GM23338 (cell line): ENCODE results near the gene ZFP36L1. TPM values are rescaled to one million over a fixed set of nuclear protein-coding genes. Genes with fewer than 3 reads are reported as not detected.

Experiments used
- ATAC-seq: fragments of 200-7000 bp; cut with Tn5 transposase; 3 replicates; pipeline ENCODE4 v1.9.1; 2020
- DNase-seq: peaks from one replicate; pipeline ENCODE4 v3.0.0-alpha.2; 2015; ENCODE audit warnings: low spot score
- H2AFZ ChIP-seq: fragments of 200-600 bp; sonication (generic); 2 replicates; pipeline ENCODE4 v1.8.0; 2016; ENCODE audit warnings: antibody characterized with exemption, mild to moderate bottlenecking, moderate library complexity
- H3F3A ChIP-seq: fragments of 200-600 bp; sonication (generic); replicated peaks from 2 replicates; pipeline ENCODE4 v1.8.0; 2017; ENCODE audit warnings: antibody characterized with exemption, mixed run types, low read depth
- H3K27ac ChIP-seq: fragments of 200-600 bp; sonication (generic); 2 replicates; pipeline ENCODE4 v1.6.1; 2016; ENCODE audit warnings: low read depth
- H3K27me3 ChIP-seq: fragments of 200-600 bp; sonication (generic); 2 replicates; pipeline ENCODE4 v1.8.0; 2016; ENCODE audit warnings: mild to moderate bottlenecking, mixed run types, moderate library complexity; ENCODE audit not compliant: insufficient read depth
- H3K36me3 ChIP-seq: fragments of 200-600 bp; sonication (generic); 2 replicates; pipeline ENCODE4 v1.8.0; 2016; ENCODE audit warnings: mild to moderate bottlenecking; ENCODE audit not compliant: insufficient read depth
- H3K4me1 ChIP-seq: fragments of 200-600 bp; sonication (generic); 2 replicates; pipeline ENCODE4 v1.8.0; 2016; ENCODE audit warnings: mild to moderate bottlenecking, moderate library complexity; ENCODE audit not compliant: insufficient read depth
- H3K4me2 ChIP-seq: fragments of 200-600 bp; sonication (generic); 2 replicates; pipeline ENCODE4 v1.7.1; 2017; ENCODE audit warnings: mixed run types
- H3K4me3 ChIP-seq: fragments of 200-600 bp; sonication (generic); 2 replicates; pipeline ENCODE4 v1.6.1; 2016; ENCODE audit warnings: mixed run types
- H3K79me2 ChIP-seq: fragments of 200-600 bp; sonication (generic); replicated peaks from 2 replicates; pipeline ENCODE4 v1.8.0; 2017; ENCODE audit warnings: mild to moderate bottlenecking; ENCODE audit not compliant: insufficient read depth
- H3K9me2 ChIP-seq: fragments of 200-600 bp; sonication (generic); 2 replicates; pipeline ENCODE4 v1.8.0; 2017; ENCODE audit not compliant: insufficient read depth
- H4K20me1 ChIP-seq: fragments of 200-600 bp; sonication (generic); replicated peaks from 2 replicates; pipeline ENCODE4 v1.8.0; 2017; ENCODE audit warnings: mild to moderate bottlenecking; ENCODE audit not compliant: insufficient read depth
- H3K27ac Mint-ChIP-seq: 2 replicates; pipeline ENCODE4 v1.8.0; 2020; ENCODE audit warnings: inconsistent platforms, mild to moderate bottlenecking, moderate library complexity, mixed read lengths
- H3K27me3 Mint-ChIP-seq: 3 replicates; pipeline ENCODE4 v1.8.0; 2022; ENCODE audit warnings: low read depth, mild to moderate bottlenecking, moderate library complexity, mixed read lengths, inconsistent platforms; ENCODE audit not compliant: insufficient read depth, poor library complexity
- H3K36me3 Mint-ChIP-seq: 3 replicates; pipeline ENCODE4 v1.8.0; 2021; ENCODE audit warnings: low read depth, mild to moderate bottlenecking, inconsistent platforms, moderate library complexity, mixed read lengths
- H3K4me1 Mint-ChIP-seq: 3 replicates; pipeline ENCODE4 v1.8.0; 2020; ENCODE audit warnings: mild to moderate bottlenecking, inconsistent platforms, mixed read lengths
- H3K4me3 Mint-ChIP-seq: 3 replicates; pipeline ENCODE4 v1.8.0; 2021; ENCODE audit warnings: moderate library complexity, mild to moderate bottlenecking, inconsistent platforms, mixed read lengths
- H3K9me3 Mint-ChIP-seq: 3 replicates; pipeline ENCODE4 v1.8.0; 2020; ENCODE audit warnings: moderate library complexity, mild to moderate bottlenecking, inconsistent platforms, mixed read lengths
- CREB1 ChIP-seq: fragments of 250-450 bp; sonication (Bioruptor Pico); IDR thresholded peaks from 2 replicates; pipeline ENCODE4 v1.5.0; 2020; ENCODE audit warnings: low read depth, mild to moderate bottlenecking, moderate library complexity
- EZH2phosphoT487 ChIP-seq: fragments of 200-600 bp; sonication (generic); IDR thresholded peaks from one replicate; pipeline ENCODE4 v1.8.1; 2018; ENCODE audit warnings: antibody characterized with exemption; ENCODE audit not compliant: unreplicated experiment
- NANOG ChIP-seq: IDR thresholded peaks from 2 replicates; pipeline ENCODE4 v1.6.1; 2016; ENCODE audit warnings: antibody characterized with exemption, borderline replicate concordance
- POLR2AphosphoS5 ChIP-seq: IDR thresholded peaks from 2 replicates; pipeline ENCODE4 v1.6.1; 2016; ENCODE audit warnings: antibody characterized with exemption, low read depth
- STAT1 ChIP-seq: IDR thresholded peaks from one replicate; pipeline ENCODE4 v1.6.1; 2016; ENCODE audit warnings: antibody characterized with exemption; ENCODE audit not compliant: unreplicated experiment
- ZNF114 ChIP-seq: fragments of 250-450 bp; sonication (Bioruptor Pico); IDR thresholded peaks from 2 replicates; pipeline ENCODE4 v1.5.0; 2020; ENCODE audit warnings: mild to moderate bottlenecking, moderate library complexity
- ZNF331 ChIP-seq: fragments of 250-450 bp; sonication (Bioruptor Pico); IDR thresholded peaks from 2 replicates; pipeline ENCODE4 v1.5.0; 2020; ENCODE audit warnings: low read depth, mild to moderate bottlenecking, moderate library complexity
- polyA plus RNA-seq: library from polyadenylated mRNA; unstranded; fragments of >200 nt; fragmentation: Nextera tagmentation; extraction: Ambion mirVana; gene quantifications from 2 replicates; pipeline ENCODE4 v1.2.1, GENCODE V29; 2016
- total RNA-seq: library from RNA; depleted of rRNA; stranded (reverse); fragments of >200 nt; shearing (Covaris generic); gene quantifications from 2 replicates; pipeline ENCODE4 v1.2.3, GENCODE V29; 2014
- TF ChIP-seq, protein P1 (sequence below), 2 experiments: fragments of 200-600 bp in 1 of 2; sonication (generic) in 1 of 2; conservative IDR thresholded peaks; 2 replicates each; pipeline versions ENCODE4 v1.5.1 to v1.6.1; 2016 to 2017; ENCODE audit warnings: antibody characterized with exemption in 2 of 2, low read depth in 2 of 2, mild to moderate bottlenecking in 2 of 2, moderate library complexity in 1 of 2
- TF ChIP-seq, protein P2 (sequence below): fragments of 250-450 bp; sonication (Bioruptor Pico); IDR thresholded peaks from 2 replicates; pipeline ENCODE4 v1.5.0; 2020; ENCODE audit warnings: mild to moderate bottlenecking, moderate library complexity

ZFP36L1 gene
- total and polyA plus RNA-seq, 2 experiments from 2014 or later: 148 to 382 TPM

DNA sequence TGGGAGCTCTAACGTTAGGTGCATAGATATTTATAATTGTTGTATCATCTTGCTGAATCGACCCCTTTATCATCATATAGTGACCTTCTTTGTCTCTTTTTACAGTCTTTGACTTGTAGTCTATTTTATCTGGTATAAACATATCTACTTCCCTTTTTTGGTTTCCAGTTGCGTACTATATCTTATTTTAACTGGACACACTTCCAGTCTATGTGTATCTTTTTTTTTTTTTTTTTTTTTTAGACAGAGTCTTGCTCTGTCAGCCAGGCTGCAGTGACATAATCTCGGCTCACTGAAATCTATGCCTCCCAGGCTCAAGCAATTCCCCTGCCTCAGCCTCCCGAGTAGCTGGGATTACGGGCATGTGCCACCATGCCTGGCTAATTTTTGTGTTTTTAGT, 41.9 kb upstream of the ZFP36L1 start:
- Histone ChIP-seq H3K79me2 (no peaks in the 10 kb centered on the region), H3K27ac (no peak overlapping the region), H3F3A (no peaks in the 10 kb centered on the region), H3K4me1 (no peaks in the 10 kb centered on the region), H2AFZ (no peak overlapping the region), H3K4me3 (no peak overlapping the region), H3K9me2 (no peaks in the 10 kb centered on the region), H3K36me3 (no peaks in the 10 kb centered on the region), H4K20me1 (no peaks in the 10 kb centered on the region), H3K27me3 (no peaks in the 10 kb centered on the region), H3K4me2 (no peak overlapping the region)
- no peak overlapping the region for H3K27ac Mint-ChIP-seq
- peaks cover 35% of the 10 kb centered on the region for H3K9me3 Mint-ChIP-seq
- ATAC-seq (no peak), DNase-seq (no peak)
- peaks cover 9% of the 10 kb centered on the region; the same call in 2 of the 3 replicates for H3K36me3 Mint-ChIP-seq
- no peak overlapping the region for H3K4me3 Mint-ChIP-seq
- H3K4me1 Mint-ChIP-seq: no peaks in the 10 kb centered on the region
- H3K27me3 Mint-ChIP-seq: peaks cover 6% of the 10 kb centered on the region
- TF ChIP-seq CREB1 (CRISPR knock-in tag) (no peak), ZNF331 (CRISPR knock-in tag) (no peak), STAT1 (no peak), NANOG (no peak), ZNF114 (CRISPR knock-in tag) (no peak), POLR2AphosphoS5 (no peak), EZH2phosphoT487 (no peak)
- TF ChIP-seq, protein P1, sequence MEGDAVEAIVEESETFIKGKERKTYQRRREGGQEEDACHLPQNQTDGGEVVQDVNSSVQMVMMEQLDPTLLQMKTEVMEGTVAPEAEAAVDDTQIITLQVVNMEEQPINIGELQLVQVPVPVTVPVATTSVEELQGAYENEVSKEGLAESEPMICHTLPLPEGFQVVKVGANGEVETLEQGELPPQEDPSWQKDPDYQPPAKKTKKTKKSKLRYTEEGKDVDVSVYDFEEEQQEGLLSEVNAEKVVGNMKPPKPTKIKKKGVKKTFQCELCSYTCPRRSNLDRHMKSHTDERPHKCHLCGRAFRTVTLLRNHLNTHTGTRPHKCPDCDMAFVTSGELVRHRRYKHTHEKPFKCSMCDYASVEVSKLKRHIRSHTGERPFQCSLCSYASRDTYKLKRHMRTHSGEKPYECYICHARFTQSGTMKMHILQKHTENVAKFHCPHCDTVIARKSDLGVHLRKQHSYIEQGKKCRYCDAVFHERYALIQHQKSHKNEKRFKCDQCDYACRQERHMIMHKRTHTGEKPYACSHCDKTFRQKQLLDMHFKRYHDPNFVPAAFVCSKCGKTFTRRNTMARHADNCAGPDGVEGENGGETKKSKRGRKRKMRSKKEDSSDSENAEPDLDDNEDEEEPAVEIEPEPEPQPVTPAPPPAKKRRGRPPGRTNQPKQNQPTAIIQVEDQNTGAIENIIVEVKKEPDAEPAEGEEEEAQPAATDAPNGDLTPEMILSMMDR (conservative IDR thresholded peaks at IDR 0.05; ENCODE audit: low read depth in 2 of 2): no peak
- TF ChIP-seq, protein P2, sequence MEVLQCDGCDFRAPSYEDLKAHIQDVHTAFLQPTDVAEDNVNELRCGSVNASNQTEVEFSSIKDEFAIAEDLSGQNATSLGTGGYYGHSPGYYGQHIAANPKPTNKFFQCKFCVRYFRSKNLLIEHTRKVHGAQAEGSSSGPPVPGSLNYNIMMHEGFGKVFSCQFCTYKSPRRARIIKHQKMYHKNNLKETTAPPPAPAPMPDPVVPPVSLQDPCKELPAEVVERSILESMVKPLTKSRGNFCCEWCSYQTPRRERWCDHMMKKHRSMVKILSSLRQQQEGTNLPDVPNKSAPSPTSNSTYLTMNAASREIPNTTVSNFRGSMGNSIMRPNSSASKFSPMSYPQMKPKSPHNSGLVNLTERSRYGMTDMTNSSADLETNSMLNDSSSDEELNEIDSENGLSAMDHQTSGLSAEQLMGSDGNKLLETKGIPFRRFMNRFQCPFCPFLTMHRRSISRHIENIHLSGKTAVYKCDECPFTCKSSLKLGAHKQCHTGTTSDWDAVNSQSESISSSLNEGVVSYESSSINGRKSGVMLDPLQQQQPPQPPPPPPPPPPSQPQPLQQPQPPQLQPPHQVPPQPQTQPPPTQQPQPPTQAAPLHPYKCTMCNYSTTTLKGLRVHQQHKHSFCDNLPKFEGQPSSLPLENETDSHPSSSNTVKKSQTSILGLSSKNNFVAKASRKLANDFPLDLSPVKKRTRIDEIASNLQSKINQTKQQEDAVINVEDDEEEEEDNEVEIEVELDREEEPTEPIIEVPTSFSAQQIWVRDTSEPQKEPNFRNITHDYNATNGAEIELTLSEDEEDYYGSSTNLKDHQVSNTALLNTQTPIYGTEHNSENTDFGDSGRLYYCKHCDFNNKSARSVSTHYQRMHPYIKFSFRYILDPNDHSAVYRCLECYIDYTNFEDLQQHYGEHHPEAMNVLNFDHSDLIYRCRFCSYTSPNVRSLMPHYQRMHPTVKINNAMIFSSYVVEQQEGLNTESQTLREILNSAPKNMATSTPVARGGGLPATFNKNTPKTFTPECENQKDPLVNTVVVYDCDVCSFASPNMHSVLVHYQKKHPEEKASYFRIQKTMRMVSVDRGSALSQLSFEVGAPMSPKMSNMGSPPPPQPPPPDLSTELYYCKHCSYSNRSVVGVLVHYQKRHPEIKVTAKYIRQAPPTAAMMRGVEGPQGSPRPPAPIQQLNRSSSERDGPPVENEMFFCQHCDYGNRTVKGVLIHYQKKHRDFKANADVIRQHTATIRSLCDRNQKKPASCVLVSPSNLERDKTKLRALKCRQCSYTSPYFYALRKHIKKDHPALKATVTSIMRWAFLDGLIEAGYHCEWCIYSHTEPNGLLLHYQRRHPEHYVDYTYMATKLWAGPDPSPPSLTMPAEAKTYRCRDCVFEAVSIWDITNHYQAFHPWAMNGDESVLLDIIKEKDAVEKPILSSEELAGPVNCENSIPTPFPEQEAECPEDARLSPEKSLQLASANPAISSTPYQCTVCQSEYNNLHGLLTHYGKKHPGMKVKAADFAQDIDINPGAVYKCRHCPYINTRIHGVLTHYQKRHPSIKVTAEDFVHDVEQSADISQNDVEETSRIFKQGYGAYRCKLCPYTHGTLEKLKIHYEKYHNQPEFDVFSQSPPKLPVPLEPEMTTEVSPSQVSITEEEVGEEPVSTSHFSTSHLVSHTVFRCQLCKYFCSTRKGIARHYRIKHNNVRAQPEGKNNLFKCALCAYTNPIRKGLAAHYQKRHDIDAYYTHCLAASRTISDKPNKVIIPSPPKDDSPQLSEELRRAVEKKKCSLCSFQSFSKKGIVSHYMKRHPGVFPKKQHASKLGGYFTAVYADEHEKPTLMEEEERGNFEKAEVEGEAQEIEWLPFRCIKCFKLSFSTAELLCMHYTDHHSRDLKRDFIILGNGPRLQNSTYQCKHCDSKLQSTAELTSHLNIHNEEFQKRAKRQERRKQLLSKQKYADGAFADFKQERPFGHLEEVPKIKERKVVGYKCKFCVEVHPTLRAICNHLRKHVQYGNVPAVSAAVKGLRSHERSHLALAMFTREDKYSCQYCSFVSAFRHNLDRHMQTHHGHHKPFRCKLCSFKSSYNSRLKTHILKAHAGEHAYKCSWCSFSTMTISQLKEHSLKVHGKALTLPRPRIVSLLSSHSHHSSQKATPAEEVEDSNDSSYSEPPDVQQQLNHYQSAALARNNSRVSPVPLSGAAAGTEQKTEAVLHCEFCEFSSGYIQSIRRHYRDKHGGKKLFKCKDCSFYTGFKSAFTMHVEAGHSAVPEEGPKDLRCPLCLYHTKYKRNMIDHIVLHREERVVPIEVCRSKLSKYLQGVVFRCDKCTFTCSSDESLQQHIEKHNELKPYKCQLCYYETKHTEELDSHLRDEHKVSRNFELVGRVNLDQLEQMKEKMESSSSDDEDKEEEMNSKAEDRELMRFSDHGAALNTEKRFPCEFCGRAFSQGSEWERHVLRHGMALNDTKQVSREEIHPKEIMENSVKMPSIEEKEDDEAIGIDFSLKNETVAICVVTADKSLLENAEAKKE (CRISPR knock-in tag): no peak
